HG03139 (cell line): ENCODE results near the gene CD80.

ENCODE experiments used
- ATAC-seq: cut with Tn5 transposase; IDR thresholded peaks from one replicate; pipeline ENCODE4 v1.9.1; 2021; ENCODE audit not compliant: unreplicated experiment

The CD80 gene

GRCh38 chr3:119550192-119550910, 9.1 kb downstream of the CD80 start:
- no peak for ATAC-seq

DNA sequence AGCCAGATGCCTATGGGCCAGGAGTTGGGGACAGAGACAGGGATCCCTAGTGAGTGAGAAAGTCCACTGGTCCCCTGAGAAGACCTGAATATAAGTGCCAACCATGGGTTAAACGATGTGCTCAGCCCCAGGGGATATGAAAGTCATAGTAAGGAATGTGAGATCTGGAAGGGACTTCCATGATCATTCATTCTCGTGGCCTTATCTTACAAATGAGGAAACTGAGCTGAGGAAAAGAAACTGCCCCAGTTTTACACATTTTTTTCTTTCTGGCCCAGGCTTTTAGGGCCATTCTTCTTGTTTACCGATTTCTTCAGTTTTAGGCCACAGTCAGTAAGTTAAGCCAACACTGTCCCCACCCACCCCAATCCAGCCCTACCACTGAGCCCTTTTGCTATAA, 11.1 kb downstream of the CD80 start:
- ATAC-seq: no peak

DNA sequence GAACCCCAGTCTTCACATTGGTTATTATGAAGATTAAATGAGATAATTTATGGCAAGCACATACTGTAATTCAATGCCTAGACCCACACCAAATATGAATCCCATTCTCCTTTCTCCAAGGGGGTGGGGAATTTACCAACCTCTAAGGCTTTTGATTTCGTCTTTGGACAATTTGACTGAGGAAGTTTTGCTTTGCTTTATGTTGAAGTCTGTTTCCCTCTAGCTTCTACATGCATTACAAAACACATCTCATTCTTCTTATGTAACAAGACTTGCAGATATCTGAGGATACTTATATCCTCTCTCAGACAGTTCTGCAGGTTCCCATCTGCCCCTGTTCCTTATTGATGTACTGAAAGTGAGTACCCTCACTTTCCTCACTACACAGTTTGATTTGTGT, 12.2 kb downstream of the CD80 start:
- ATAC-seq: no peak

DNA sequence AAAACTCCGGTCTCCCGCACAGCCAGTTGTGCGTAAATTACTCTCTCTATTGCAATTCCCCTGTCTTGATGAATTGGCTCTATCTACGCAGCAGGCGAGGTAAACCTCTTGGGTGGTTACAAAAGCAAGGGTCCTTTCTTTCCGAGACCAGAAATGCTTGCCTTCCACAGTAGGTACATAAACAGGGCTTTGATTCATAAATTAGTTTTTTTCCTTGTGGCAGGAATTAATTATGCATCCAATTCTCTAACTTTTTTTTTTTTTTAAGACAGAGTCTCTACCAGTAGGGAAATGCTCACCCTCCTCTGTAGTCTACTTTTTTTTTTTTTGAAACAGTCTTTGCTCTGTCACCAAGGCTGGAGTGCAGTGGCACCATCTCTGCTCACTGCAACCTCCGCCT, 16.3 kb downstream of the CD80 start:
- ATAC-seq: no peak

- no peak for ATAC-seq
Measured at GRCh38 chr3:119542168-119542767, 17.1 kb downstream of the CD80 start.

DNA sequence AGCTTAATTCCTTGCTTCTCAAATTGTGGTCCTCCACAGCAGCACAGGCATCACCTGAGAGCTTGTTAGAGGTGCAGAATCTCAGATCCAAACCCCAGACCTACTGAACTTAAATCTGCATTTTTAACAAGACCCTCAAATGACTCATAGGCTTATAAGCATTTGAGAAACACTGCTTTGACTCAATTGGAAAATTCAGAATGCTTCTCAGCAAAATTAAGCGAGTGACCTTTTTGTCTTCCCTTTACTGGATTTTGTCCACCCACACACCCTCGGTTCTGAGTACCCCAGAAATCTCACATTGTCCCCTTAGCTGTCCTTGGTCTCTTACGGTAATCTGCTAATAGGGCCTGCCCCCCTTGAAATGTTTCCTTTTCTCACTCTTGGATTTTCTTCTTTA, 17.9 kb downstream of the CD80 start:
- ATAC-seq: no peak

DNA sequence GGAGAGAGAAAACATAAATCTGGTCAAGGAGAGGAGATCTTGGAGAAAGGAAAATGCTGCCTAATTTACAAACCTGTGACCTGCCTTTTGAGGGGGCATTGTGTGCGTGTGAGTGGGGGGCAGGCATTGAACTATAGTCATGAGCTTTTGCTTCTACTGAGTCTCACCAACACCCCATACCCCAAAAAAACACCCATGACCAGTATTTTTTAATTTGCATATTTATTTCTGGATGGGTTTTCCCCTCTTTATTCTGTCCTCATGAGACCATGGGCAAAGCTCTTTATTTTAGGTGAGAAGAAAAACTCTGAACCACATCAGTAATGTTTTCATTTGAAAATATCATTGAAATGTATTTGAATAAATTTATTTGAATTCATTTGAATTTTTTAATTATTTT, 20.6 kb downstream of the CD80 start:
- ATAC-seq: no peak

DNA sequence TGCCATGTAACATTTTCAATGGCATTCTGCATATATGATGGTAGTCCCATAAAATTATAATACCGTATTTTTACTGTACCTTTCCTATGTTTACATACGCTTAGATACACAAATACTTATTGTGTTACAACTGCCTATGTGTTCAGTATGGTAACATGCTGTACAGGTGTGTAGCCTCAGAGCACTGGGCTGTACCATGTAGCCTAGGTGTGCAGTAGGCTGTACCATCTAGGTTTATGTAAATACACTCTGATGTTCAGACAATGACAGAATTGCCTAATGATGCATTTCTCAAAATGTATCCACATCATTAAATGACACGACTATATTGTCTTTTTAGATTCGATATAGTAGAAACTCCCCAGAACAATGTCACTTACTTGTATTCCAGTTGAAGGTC, 22.7 kb downstream of the CD80 start:
- no peak for ATAC-seq

DNA sequence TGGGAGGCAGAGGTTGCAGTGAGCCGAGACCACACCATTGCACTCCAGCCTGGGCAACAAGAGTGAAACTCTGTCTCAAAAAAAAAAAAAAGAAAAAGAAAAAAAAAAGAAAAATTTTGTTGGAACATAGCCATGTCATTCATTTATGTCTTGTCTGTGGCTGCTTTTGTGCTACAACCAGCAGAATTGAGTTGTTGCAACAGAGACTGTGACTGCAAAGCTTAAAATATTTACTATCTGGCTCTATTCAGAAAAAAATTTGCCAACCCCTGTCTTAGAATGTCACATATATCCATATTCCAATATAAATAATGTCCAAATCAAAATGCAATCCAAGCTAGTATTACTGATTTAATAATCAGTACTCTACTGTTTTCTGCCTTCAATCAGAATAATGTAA, 25.1 kb downstream of the CD80 start:
- ATAC-seq: no peak

GRCh38 chr3:119531151-119531550, 28.3 kb downstream of the CD80 start:
- no peak for ATAC-seq

DNA sequence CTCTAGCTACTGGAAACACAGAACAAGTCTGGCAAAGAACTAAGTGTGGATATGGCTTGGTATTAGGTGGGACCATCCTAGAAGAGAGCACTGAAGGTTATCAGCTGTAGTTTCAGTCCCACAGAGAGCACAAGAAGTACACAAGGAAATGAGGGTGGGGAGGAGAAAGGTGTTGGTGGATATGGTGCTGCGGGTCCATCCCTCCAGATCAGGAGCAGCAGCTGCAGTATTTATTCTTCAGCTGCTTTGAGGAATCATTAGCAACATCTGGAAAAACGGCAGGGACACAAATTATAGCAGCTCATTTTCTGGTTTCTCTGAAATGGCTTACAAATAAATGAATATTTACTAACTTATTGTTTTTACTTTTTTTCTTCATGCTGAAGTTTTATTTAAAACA, 29.0 kb downstream of the CD80 start:
- no peak for ATAC-seq

- ATAC-seq: no peak
Measured at GRCh38 chr3:119529883-119530282, 29.5 kb downstream of the CD80 start.

- no peak for ATAC-seq
Measured at GRCh38 chr3:119527714-119528113, 31.7 kb downstream of the CD80 start.

GRCh38 chr3:119524931-119525662, 34.3 kb downstream of the CD80 start:
- no peak for ATAC-seq

- no peak for ATAC-seq
Measured at GRCh38 chr3:119518026-119518425, 41.4 kb downstream of the CD80 start.

DNA sequence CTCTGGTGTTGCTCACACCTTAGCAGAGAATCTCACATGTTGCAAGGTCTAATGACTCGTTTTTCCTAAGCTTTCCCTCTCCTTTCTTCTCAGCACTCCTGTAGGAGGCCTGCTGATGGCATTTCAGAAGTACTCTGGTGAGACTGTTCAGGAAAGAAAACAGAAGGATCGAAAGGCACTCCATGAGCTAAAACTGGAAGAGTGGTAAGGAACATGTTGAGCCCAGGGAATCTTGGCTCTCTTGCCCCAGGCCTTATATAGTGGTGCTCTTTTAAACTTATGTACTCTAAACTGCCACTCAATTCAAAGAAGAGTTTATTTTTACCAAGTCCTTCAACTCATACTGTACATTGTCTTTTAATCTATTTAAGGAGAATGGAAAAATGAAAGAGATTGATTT, 42.3 kb downstream of the CD80 start:
- no peak for ATAC-seq

GRCh38 chr3:119514637-119515036, 44.8 kb downstream of the CD80 start:
- ATAC-seq: no peak

DNA sequence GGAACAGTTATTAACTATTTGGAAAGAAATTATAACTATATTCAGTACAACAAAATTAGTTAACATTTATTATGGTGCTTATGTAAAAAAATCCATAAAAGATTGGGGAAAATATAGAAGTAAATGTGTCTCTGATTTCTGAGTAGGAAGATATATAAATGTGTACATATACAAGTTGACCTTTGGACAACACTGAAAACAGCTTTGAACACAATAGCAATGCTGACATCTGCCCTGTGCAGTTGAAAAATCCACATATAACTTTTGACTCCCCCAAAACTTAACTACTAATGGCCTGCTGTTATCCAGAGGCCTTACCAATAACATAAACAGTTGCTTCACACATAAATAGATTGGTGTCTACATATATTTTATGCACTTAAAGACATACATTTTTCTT, 48.7 kb downstream of the CD80 start:
- no peak for ATAC-seq

GRCh38 chr3:119508172-119508845, 51.1 kb downstream of the CD80 start:
- peak; percentile 63 for ATAC-seq

GRCh38 chr3:119507404-119507803, 52.0 kb downstream of the CD80 start:
- no peak for ATAC-seq

DNA sequence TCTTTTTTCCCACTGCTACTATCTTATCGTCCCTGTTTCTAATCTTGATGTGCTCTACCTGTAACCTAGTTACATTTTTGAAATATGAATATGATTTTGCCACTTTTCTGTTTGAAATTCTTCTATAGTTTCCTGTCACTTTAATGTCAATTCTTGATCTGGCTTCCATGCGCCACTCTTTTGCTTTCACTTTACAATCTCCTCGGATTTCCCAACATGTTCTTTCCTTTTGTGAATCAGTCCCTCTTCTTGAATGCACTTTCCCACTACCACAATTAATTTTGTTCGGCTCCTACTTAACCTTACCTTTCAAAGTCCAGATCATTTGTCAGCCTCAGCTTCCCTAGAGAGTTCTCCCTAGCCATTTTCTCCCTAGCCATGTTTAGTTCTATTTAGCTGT, 52.8 kb downstream of the CD80 start:
- ATAC-seq: no peak

DNA sequence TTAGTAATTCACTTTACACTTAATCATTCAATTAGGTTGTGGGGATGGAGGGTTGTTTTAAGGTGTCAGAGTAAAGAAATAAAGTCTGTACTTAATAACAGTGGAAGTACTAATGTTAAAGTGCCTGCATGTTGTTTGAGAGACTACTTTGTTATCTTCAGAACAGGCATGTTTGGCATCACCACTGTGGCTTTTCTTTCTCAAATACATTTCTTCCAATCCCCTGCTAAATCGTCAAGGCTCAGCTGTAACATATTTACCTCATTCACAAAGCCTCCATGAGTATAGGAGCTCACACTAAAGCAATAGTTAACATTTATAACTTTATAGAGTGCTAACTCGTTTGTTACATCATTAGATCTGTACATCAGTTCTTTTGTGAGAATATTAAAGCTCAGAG, 58.5 kb downstream of the CD80 start:
- no peak for ATAC-seq
